ENCODE data around the gene CST7. TPM values are rescaled to one million over a fixed set of nuclear protein-coding genes. Genes with fewer than 3 reads are reported as not detected.

CST7 gene
- total RNA-seq, 1 experiment from 2014 or later = not detected

DNA sequence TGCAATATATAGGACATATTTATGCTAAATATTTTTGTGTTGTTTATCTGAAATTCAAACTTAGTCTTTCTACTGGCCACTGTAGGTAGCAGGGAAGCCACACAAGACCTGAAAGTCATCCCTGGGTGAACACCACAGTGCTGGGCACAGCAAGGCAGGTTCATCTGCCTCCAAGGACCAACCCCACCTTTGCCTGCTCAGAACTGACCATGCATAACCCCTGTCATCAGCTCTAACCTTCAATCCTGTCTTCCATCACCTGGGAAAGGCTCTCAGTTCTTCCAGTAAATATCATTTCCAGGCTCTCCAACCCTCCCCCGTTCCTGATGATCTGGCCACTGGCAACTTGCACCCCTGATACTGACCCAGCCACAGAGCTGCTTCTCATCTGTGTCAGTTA lies 32.7 kb upstream of the CST7 start:
- no TSS peak for BruUV-seq (replicated peaks)
- CTCF ChIA-PET = no interaction called here
- Histone ChIP-seq H3K4me3 (ENCODE audit: low read depth in 2 of 2, low read length in 2 of 2) (no peak overlapping the region), H3K27ac (ENCODE audit: low read length) (no peak overlapping the region), H3K9me3 (ENCODE audit: control insufficient read depth, insufficient read depth, low read depth, low read length) (no peaks in the 10 kb centered on the region), H3K36me3 (ENCODE audit: control insufficient read depth, insufficient read depth, low read length) (no peaks in the 10 kb centered on the region), H3K27me3 (ENCODE audit: control insufficient read depth, insufficient read depth, low read length) (no peaks in the 10 kb centered on the region), H3K4me1 (ENCODE audit: control insufficient read depth, insufficient read depth, low read length) (no peaks in the 10 kb centered on the region)
- in situ Hi-C loops (cut with HindIII; ENCODE audit: low pct_unique_long_range_greater_than_20kb, low sequenced_read_pairs) = no loop called here
- POLR2A ChIA-PET = no interaction called here
- ATAC-seq (no peak), DNase-seq (ENCODE audit: low read depth, low spot score) (no peak)
- TF ChIP-seq, protein P1, sequence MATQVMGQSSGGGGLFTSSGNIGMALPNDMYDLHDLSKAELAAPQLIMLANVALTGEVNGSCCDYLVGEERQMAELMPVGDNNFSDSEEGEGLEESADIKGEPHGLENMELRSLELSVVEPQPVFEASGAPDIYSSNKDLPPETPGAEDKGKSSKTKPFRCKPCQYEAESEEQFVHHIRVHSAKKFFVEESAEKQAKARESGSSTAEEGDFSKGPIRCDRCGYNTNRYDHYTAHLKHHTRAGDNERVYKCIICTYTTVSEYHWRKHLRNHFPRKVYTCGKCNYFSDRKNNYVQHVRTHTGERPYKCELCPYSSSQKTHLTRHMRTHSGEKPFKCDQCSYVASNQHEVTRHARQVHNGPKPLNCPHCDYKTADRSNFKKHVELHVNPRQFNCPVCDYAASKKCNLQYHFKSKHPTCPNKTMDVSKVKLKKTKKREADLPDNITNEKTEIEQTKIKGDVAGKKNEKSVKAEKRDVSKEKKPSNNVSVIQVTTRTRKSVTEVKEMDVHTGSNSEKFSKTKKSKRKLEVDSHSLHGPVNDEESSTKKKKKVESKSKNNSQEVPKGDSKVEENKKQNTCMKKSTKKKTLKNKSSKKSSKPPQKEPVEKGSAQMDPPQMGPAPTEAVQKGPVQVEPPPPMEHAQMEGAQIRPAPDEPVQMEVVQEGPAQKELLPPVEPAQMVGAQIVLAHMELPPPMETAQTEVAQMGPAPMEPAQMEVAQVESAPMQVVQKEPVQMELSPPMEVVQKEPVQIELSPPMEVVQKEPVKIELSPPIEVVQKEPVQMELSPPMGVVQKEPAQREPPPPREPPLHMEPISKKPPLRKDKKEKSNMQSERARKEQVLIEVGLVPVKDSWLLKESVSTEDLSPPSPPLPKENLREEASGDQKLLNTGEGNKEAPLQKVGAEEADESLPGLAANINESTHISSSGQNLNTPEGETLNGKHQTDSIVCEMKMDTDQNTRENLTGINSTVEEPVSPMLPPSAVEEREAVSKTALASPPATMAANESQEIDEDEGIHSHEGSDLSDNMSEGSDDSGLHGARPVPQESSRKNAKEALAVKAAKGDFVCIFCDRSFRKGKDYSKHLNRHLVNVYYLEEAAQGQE (IDR thresholded peaks at IDR 0.05; ENCODE audit: insufficient read depth in 1 of 2, low read depth in 2 of 2, low read length in 1 of 2) = no peak
- no peak for TF ChIP-seq TCF7L2 (IDR thresholded peaks at IDR 0.05; ENCODE audit: low read depth, low read length)
- no peak for TF ChIP-seq POLR2AphosphoS5 (IDR thresholded peaks at IDR 0.05; ENCODE audit: low read depth, low read length)
- TF ChIP-seq, protein P2, sequence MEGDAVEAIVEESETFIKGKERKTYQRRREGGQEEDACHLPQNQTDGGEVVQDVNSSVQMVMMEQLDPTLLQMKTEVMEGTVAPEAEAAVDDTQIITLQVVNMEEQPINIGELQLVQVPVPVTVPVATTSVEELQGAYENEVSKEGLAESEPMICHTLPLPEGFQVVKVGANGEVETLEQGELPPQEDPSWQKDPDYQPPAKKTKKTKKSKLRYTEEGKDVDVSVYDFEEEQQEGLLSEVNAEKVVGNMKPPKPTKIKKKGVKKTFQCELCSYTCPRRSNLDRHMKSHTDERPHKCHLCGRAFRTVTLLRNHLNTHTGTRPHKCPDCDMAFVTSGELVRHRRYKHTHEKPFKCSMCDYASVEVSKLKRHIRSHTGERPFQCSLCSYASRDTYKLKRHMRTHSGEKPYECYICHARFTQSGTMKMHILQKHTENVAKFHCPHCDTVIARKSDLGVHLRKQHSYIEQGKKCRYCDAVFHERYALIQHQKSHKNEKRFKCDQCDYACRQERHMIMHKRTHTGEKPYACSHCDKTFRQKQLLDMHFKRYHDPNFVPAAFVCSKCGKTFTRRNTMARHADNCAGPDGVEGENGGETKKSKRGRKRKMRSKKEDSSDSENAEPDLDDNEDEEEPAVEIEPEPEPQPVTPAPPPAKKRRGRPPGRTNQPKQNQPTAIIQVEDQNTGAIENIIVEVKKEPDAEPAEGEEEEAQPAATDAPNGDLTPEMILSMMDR (IDR thresholded peaks at IDR 0.05) = no peak
- TF ChIP-seq SIN3A (IDR thresholded peaks at IDR 0.05; ENCODE audit: borderline replicate concordance, insufficient read depth, low read depth, low read length) = no peak
- intact Hi-C loops (cut with micrococcal nuclease; ENCODE audit: unreplicated experiment) = loop anchor here (5.0 kb wide), 1 partner anchor 134 kb away; no protein-coding TSS in a partner anchor

DNA sequence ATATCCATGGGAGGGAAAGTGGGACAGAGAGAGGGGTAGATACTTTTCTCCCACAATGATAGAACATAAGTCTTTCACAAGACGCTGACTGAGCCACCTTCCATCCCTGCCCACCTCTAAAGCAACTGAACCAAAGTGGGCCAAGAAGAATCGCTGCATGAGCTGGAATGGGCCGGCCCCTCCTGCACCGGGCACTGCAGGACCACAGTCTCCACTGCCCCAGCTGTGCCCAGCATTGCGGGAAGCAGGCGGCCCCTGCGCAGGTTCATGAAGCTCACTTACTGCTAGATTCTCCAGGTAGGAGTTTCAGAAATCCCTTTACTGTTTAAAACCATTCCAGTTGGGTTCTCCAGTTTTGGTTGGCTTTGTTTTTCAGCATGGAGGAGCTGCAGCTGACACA lies 32.0 kb upstream of the CST7 start:
- Histone ChIP-seq H3K4me1 (ENCODE audit: control insufficient read depth, insufficient read depth, low read length) (no peaks in the 10 kb centered on the region), H3K36me3 (ENCODE audit: control insufficient read depth, insufficient read depth, low read length) (no peaks in the 10 kb centered on the region), H3K4me3 (ENCODE audit: low read depth in 2 of 2, low read length in 2 of 2) (no peak overlapping the region), H3K27me3 (ENCODE audit: control insufficient read depth, insufficient read depth, low read length) (no peaks in the 10 kb centered on the region), H3K9me3 (ENCODE audit: control insufficient read depth, insufficient read depth, low read depth, low read length) (no peaks in the 10 kb centered on the region), H3K27ac (ENCODE audit: low read length) (no peak overlapping the region)
- BruUV-seq (replicated peaks) = no TSS peak
- ATAC-seq (no peak), DNase-seq (ENCODE audit: low read depth, low spot score) (no peak)
- no peak for TF ChIP-seq POLR2AphosphoS5 (IDR thresholded peaks at IDR 0.05; ENCODE audit: low read depth, low read length)
- no peak for TF ChIP-seq SIN3A (IDR thresholded peaks at IDR 0.05; ENCODE audit: borderline replicate concordance, insufficient read depth, low read depth, low read length)
- TF ChIP-seq TCF7L2 (IDR thresholded peaks at IDR 0.05; ENCODE audit: low read depth, low read length) = no peak
- TF ChIP-seq, protein P2 (IDR thresholded peaks at IDR 0.05) = no peak
- TF ChIP-seq, protein P1 (IDR thresholded peaks at IDR 0.05; ENCODE audit: insufficient read depth in 1 of 2, low read depth in 2 of 2, low read length in 1 of 2) = no peak
- intact Hi-C loops (cut with micrococcal nuclease; ENCODE audit: unreplicated experiment) = loop anchor here (5.0 kb wide), 1 partner anchor 135 kb away; no protein-coding TSS in a partner anchor
- CTCF ChIA-PET = no interaction called here
- in situ Hi-C loops (cut with HindIII; ENCODE audit: low pct_unique_long_range_greater_than_20kb, low sequenced_read_pairs) = no loop called here
- POLR2A ChIA-PET = no interaction called here
